SU-DHL-6 (cell line): ENCODE results near the gene DAPL1.

Experiments
- EZH2phosphoT487 ChIP-seq: fragments of 200-600 bp; sonication (generic), shearing (Covaris generic); conservative IDR thresholded peaks from 2 replicates; pipeline ENCODE4 v1.6.1; 2018; ENCODE audit warnings: mild to moderate bottlenecking, antibody characterized with exemption, low read length, moderate library complexity, mixed read lengths
- TF ChIP-seq, protein P1 (sequence below): fragments of 200-600 bp; sonication (generic); IDR thresholded peaks from one replicate; pipeline ENCODE4 v1.5.1; 2017; ENCODE audit warnings: antibody characterized with exemption, mild to moderate bottlenecking, low read length, moderate library complexity; ENCODE audit not compliant: insufficient read depth, poor library complexity, severe bottlenecking

DNA sequence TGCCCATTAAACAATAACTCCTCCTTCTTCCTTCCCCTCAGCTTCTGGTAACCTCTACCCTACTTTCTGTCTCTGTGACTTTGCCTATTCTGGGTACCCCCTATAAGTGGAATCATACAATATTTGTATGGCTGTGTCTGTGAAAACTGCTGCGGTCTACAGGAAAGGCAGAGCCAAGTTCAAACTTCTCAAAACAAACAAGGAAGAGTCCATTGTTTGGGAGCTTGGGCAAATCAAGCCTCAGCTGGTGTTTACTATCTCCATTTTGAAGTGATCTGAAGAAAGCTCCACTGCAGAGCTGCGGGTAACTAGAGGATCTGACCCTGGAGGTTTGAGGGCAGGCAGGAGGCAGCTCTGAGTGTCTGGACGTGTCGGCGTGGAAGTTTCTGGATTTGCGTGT lies 48.6 kb upstream of the DAPL1 start:
- TF ChIP-seq, protein P1, sequence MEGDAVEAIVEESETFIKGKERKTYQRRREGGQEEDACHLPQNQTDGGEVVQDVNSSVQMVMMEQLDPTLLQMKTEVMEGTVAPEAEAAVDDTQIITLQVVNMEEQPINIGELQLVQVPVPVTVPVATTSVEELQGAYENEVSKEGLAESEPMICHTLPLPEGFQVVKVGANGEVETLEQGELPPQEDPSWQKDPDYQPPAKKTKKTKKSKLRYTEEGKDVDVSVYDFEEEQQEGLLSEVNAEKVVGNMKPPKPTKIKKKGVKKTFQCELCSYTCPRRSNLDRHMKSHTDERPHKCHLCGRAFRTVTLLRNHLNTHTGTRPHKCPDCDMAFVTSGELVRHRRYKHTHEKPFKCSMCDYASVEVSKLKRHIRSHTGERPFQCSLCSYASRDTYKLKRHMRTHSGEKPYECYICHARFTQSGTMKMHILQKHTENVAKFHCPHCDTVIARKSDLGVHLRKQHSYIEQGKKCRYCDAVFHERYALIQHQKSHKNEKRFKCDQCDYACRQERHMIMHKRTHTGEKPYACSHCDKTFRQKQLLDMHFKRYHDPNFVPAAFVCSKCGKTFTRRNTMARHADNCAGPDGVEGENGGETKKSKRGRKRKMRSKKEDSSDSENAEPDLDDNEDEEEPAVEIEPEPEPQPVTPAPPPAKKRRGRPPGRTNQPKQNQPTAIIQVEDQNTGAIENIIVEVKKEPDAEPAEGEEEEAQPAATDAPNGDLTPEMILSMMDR, result no peak
- no peak for TF ChIP-seq EZH2phosphoT487
